Measurements from ENCODE around the gene GBE1. TPM values are rescaled to one million over a fixed set of nuclear protein-coding genes. Genes with fewer than 3 reads are reported as not detected.
"Not testable (repeated sequence)": the region's sequence is repeated elsewhere in the genome, so short reads cannot be mapped to it uniquely, and the experiment has no call there.

GBE1 gene
- 102 TPM for total RNA-seq
- long read RNA-seq, transcript GBE1-201 (16 exons, 3,461 nt), result major isoform, 411 of 462 reads
- long read RNA-seq, partial matches to known transcripts, result 25 of 462 reads
- long read RNA-seq, other reads (novel, unspliced or antisense), result 26 of 462 reads

- intact Hi-C loops (cut with DNase I), result loop anchor here (2.0 to 10.0 kb wide), 6 partner anchors 18 to 364 kb away; no protein-coding TSS in a partner anchor
These were observed at the start of gene GBE1 for GRCh38 chr3:81760924-81761903. GBE1 (minus strand) TSS chr3:81761645; CDS start chr3:81761517, 128 bp downstream.

DNA sequence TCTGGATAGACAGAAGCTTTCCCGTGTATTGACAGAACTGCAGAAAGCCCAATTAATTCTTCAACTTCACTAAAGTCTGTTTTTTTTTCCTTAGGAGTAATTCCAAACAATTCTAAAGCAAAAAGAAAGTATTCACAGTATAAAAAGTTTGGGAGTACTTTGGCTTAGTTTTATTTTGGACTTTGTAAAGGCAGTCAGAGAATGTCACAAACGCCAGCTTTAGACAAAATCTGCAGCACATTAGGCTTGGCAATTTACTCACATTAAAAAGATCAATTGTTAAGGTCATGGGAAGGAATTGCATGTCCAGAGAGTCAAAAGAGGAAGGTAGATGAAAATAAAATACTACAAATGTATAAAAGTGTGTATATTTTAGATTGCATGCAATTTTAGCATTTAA is 47.5 kb upstream of the GBE1 start:
- intact Hi-C loops (cut with DNase I), result no loop called here

More at GRCh38 chr3:81760924-81761903, at the start of gene GBE1:
- DNase-seq (ENCODE audit: low spot score), result peak; percentile 98

DNA sequence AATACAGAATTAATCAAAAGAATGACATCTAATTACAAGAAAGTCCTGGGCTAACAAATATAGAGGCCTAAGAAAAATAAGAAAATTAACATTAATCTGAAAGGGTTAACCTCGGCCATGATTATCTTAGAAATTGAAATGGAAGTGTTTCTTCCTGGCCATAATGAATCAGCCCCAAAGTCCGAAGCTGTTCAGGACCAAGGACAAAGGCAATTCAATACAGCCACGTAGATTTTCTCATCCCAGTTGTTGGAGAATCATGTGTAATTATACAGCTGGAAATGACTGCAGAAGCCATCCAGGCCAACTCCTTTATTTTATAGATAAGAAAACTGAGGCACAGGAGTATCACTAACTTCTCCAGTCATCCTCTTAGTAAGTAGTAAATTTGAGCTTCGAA is 38.0 kb upstream of the GBE1 start:
- intact Hi-C loops (cut with DNase I), result no loop called here

More for the DNA sequence above, 47.5 kb upstream of the GBE1 start:
- DNase-seq (ENCODE audit: low spot score), result no peak

GRCh38 chr3:81793410-81793809 is 32.0 kb upstream of the GBE1 start:
- DNase-seq (ENCODE audit: low spot score), result no peak
- intact Hi-C loops (cut with DNase I), result no loop called here

More for the DNA sequence above, 38.0 kb upstream of the GBE1 start:
- no peak for DNase-seq (ENCODE audit: low spot score)

GRCh38 chr3:81790117-81790516 is 28.7 kb upstream of the GBE1 start:
- intact Hi-C loops (cut with DNase I), result no loop called here
- no peak for DNase-seq (ENCODE audit: low spot score)

DNA sequence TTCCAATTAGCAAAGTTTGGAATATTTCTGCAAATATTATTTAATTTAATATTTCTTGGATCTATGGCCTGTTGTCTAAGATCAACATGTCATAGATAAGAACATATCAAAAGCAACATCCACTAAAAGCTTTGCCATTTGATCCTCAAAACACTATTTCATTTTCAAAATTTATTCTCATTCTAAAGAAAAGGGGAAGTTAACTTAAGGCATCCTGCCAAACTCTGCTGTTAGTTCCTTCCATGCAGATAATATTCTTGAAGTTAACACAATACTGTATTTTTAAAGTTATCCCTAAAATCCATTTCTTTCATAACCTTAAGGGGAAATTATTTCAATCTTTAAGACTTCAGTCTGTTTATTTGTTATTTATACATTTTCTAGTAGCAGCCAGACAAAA is 28.2 kb upstream of the GBE1 start:
- no peak for DNase-seq (ENCODE audit: low spot score)
- intact Hi-C loops (cut with DNase I), result no loop called here

DNA sequence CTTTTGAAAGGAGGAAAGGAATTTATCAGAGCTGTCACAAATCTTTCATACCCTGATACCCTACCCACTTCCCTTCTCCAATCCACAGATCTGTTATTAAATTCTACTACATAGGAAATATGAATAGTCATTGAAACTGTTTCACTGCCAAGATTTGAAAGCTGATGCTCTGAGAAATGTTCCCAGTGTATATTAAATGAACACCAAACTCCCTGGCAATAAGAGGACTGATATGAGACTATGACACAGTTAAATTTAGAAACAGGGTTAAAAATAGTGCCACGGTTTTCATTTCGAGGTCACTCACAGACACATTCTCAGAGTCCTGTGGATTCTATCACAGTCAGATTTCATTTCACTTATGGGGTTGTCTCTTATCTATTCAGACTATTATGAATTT is 27.2 kb upstream of the GBE1 start:
- no peak for DNase-seq (ENCODE audit: low spot score)
- intact Hi-C loops (cut with DNase I), result no loop called here

DNA sequence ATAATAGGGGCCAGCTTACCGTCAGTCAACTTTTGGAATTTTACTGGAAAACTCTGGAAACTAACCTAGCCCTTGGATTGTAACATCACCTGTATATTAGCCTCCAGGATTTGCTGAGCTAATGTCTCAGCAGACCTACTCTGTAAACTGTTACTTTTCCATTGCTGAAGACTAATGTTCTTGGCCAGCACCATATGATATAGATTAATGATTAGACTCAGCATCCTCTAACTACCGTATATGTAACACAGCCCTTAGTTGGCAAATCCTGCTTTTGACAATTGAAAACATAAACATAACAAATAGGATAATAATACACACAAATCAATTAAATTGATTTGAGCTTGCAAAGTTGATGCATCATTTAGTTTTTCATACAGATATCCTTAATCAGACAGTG is 26.6 kb upstream of the GBE1 start:
- intact Hi-C loops (cut with DNase I), result no loop called here
- DNase-seq (ENCODE audit: low spot score), result no peak

DNA sequence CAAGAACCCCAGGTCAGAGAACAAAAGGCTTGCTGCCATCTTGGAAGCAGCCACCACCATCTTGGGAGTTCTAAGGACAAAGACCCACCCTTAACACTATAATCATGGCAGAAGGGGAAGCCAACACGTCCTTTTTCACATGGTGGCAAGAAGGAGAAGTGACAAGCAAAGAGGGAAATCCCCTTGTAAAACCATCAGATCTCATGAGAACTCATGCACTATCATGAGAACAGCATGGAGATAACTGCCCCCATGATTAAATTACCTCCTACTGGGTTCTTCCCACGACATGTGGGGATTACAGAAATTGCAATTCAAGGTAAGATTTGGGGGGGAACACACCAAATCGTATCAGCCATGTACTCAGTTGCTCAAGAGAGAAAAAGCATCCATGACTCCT is 21.1 kb upstream of the GBE1 start:
- no peak for DNase-seq (ENCODE audit: low spot score)
- intact Hi-C loops (cut with DNase I), result no loop called here

DNA sequence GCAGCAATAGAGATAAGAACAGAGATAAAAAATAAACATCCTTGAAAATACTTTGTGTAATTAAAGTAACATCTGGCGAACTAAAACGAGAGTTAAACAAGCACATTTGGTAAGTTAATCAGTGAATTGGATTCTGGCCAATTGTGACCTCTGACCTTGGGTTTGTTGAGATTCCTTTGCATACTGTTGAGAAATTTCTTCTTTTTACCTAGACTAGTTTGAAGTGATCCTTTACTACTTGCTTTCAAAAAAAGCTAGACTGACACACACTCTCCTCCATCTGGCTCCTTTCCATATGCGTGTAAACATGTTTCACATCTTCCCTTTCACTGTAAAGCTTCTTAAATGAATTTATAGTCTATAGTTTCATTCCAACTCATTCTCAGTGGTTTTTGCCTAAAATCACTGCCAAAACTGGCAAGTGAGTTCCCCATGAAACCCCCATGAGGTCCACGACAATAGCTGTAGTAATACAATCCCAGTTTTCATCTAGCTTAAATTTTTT is 17.3 kb upstream of the GBE1 start:
- no peak for DNase-seq (ENCODE audit: low spot score)
- intact Hi-C loops (cut with DNase I), result no loop called here

GRCh38 chr3:81776643-81777042 is 15.2 kb upstream of the GBE1 start:
- intact Hi-C loops (cut with DNase I), result no loop called here

DNA sequence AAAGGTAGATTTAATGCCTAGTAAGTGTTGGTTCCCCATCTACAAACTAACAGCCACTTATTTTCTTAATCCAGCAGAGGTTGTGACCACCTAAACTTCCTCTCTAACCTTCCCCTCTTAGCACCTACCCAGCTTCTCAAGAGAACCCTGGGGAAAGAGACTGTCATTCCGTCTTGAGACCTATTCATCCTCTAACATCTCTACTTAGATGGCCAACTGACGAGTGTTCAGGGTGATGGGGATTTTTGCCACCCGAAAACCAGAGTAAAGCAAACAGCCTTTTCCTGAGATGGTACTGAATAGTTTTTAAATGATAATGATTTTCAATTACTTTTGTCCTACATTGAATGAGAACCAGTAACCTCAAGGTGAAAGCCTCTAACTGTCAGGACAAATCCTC is 9.3 kb upstream of the GBE1 start:
- intact Hi-C loops (cut with DNase I), result no loop called here
- no peak for DNase-seq (ENCODE audit: low spot score)

More at GRCh38 chr3:81776643-81777042, 15.2 kb upstream of the GBE1 start:
- no peak for DNase-seq (ENCODE audit: low spot score)

DNA sequence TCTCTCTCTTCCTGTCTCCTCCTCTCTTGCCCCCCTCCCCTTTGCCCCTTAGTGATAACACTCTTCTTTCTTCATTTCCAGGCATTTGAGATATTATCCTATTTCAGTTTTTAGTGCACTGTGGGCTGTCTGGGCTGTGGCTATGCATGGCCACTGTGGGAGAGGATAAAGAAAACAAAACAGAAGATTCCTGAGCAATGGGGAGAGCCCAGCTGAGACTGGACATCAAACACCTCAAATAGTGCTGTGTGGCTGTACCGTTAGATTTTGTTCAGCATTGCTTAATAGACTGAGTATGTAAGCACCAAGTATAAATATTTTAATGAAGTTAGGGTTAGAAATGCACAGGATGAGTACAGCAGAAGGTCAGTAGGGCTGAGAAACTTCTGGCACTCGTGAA is 7.9 kb upstream of the GBE1 start:
- intact Hi-C loops (cut with DNase I), result loop anchor here (10.0 kb wide), 2 partner anchors 354 to 356 kb away; no protein-coding TSS in a partner anchor
- no peak for DNase-seq (ENCODE audit: low spot score)

GRCh38 chr3:81767250-81767859 is 5.9 kb upstream of the GBE1 start:
- DNase-seq (ENCODE audit: low spot score), result not testable (repeated sequence)
- intact Hi-C loops (cut with DNase I), result loop anchor here (10.0 kb wide), 2 partner anchors 353 to 357 kb away; no protein-coding TSS in a partner anchor

DNA sequence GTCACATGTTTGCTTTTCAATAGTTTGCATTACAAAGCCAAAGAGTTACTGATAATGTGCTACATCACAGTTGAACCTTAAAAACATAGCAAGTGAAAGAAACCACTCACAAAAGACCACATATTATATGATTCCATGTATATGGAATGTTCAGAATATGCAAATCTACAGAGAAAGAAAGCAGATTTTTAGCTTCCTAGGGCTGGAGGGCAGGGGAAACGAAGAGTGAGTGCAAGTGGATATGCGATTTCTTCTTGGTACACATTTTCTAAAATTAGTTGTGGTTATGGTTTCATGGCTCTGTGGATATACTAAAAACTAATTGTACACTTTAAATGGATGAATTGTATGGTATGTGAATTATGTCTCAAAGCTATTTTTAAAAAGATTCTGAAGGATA is 4.0 kb upstream of the GBE1 start:
- intact Hi-C loops (cut with DNase I), result loop anchor here (10.0 kb wide), 2 partner anchors 351 to 359 kb away; no protein-coding TSS in a partner anchor
- no peak for DNase-seq (ENCODE audit: low spot score)

DNA sequence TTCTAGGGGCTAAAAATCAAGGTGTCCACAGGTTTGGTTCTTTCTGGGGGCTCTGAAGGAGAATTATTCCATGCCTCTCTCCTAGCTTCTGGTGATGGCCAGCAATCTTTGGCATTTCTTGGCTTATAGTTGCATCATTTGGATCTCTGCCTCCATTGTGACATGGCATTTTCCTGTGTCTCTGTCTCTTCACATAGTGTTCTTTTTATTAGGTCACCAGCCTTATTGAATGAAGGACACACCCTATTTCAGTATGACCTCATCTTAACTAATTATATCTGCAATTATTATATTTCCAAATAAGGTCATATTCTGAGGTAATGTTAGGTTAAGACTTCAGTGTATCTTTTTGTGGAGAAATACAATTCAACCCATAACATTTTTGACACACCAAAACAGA is 3.2 kb upstream of the GBE1 start:
- DNase-seq (ENCODE audit: low spot score), result no peak
- intact Hi-C loops (cut with DNase I), result loop anchor here (5.0 to 10.0 kb wide), 4 partner anchors 73 to 360 kb away; no protein-coding TSS in a partner anchor

DNA sequence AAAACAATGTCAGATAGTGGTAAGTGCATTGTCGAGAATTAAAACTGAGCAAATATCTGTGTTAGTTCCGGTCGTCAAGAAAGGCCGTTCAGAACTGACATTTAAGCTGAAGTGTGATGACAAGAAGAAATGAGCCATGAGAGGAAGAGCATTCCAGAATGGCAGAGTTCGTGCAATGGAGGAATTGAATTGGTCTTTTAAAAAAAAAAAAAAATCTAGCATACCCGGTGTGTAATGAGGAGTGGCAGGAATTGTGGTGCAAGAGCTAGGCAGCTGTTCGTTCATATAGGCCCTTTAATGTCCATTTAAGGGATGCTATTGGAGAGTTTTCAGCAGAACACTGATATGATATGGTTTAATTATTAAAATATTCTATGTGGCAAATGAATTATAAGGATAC is 2.6 kb upstream of the GBE1 start:
- intact Hi-C loops (cut with DNase I), result loop anchor here (5.0 to 10.0 kb wide), 4 partner anchors 73 to 361 kb away; no protein-coding TSS in a partner anchor
- DNase-seq (ENCODE audit: low spot score), result no peak

DNA sequence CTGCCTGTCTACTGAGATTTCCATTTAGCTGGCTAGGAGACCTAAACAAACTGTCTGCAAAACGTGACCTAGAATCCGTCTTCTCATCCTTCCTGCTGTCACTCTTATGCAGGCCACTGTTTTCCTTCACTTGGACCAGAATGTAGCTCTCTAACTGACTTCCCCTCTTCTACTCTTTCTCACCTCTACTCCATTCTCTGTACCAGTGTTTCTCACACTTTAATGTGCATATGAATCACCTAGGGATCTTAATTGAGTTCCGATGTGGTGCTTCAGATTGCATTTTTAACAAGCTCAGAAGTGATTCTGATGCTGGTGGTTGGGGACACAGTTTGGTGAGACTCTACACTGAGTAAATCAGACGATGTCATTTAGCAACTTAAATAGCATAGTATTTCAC is 1.6 kb upstream of the GBE1 start:
- intact Hi-C loops (cut with DNase I), result loop anchor here (5.0 to 10.0 kb wide), 4 partner anchors 74 to 362 kb away; no protein-coding TSS in a partner anchor
- no peak for DNase-seq (ENCODE audit: low spot score)

DNA sequence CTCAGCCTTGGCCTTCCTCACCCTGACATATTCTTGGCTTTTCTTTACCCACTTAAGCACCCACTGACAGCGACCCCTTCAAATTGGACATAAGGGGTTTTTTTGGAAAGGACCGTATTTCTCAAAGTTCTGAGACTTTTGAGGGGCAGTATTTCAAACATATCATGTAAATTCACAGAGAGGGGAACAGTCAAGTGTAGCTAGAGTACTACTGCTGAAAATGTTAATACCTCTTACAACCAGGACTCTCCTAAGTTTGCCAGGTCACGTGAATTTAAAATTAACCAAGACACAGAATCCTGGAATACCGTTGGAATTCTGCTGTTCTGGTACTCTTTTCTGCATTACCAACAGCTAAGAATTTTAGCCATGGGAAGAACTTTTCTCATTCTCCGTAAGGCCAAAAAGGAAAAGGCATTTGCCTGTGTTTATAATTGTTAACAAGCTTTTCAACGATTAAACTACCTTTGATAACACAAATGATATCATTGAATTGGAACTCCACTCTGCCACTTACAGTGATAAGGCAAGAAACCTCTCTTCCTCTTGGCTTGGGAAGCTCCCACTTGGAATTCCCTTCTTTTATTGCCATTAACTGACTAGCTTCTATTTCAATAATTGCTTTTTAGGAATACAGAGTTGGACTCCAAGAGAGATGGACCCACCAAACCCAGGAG is 597 bp upstream of the GBE1 start:
- no peak for DNase-seq (ENCODE audit: low spot score)
- intact Hi-C loops (cut with DNase I), result loop anchor here (2.0 to 10.0 kb wide), 6 partner anchors 19 to 363 kb away; no protein-coding TSS in a partner anchor

Measured in cardiac septum (tissue), 1 donor.